NCI-H345 treated with DMSO at 0.1 percent for 48 hours (cell line): ENCODE data around the gene SLC10A6.

Source experiments
- DNase-seq: peaks from one replicate; lab custom pipeline; 2025; ENCODE audit not compliant: unreplicated experiment; lab: John Stamatoyannopoulos, UW

Gene SLC10A6

GRCh38 chr4:86791126-86791525, 58.1 kb downstream of the SLC10A6 start:
- no peak for DNase-seq

GRCh38 chr4:86788826-86789225, 60.4 kb downstream of the SLC10A6 start:
- DNase-seq, result no peak

GRCh38 chr4:86778175-86778574, 71.0 kb downstream of the SLC10A6 start:
- no peak for DNase-seq

- DNase-seq, result no peak
These were observed 74.1 kb downstream of the SLC10A6 start for GRCh38 chr4:86775061-86775460.
